Thyroid gland (tissue), 4 donors: ENCODE results near the gene HAND1.

Experiments
- CTCF ChIP-seq, 6 experiments: fragments of 200-600 bp in 3 of 6; fragments of 450-650 bp in 3 of 6; sonication (generic) in 3 of 6; IDR thresholded peaks; one replicate each; pipeline ENCODE4 v1.5.1; 2016 to 2019; ENCODE audit warnings: antibody characterized with exemption in 6 of 6, mild to moderate bottlenecking in 2 of 6, inconsistent platforms in 1 of 6, moderate library complexity in 1 of 6
- POLR2A ChIP-seq, 2 donors: fragments of 450-650 bp; IDR thresholded peaks; one replicate each; pipeline ENCODE4 v1.6.1; 2017; ENCODE audit warnings: antibody characterized with exemption in 2 of 2, mild to moderate bottlenecking in 2 of 2, moderate library complexity in 1 of 2

GRCh38 chr5:154482528-154483449 lies 4.8 kb upstream of the HAND1 start:
- TF ChIP-seq CTCF (IDR thresholded peaks at IDR 0.05) (no peak), POLR2A (IDR thresholded peaks at IDR 0.05) (no peak)
